GM12873 (cell line): Measurements from ENCODE around the gene KCTD8.

Experiments
- CTCF ChIP-seq: IDR thresholded peaks from 2 replicates; pipeline ENCODE4 v1.5.1; 2012; ENCODE audit warnings: low read depth, mild to moderate bottlenecking, moderate library complexity, low read length, control low read depth; ENCODE audit not compliant: insufficient read depth; ENCODE audit errors: missing control alignments

The KCTD8 gene

GRCh38 chr4:44237643-44238042 is 211.0 kb downstream of the KCTD8 start:
- no peak for TF ChIP-seq CTCF

- no peak for TF ChIP-seq CTCF
Measured at GRCh38 chr4:44235897-44236296, 212.7 kb downstream of the KCTD8 start.

GRCh38 chr4:44232262-44232661 is 216.3 kb downstream of the KCTD8 start:
- no peak for TF ChIP-seq CTCF

DNA sequence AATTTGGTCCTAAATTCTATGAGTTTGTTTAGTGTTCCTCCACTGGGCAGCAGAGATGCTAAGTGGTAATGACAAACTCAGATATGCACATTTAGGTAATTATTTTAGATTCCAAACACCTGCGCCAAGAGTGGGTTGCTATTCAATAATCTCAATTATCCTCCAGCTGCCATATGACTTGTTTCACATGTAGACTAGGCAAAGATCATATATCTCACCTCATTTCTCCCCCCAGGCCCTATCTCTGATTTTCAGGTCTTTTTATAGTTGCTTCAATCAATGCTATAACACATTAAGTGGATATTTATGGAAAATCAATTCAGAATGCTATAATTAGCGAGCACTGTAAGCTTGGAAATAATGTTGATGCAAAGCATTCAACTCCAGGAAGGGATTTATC is 217.6 kb downstream of the KCTD8 start:
- TF ChIP-seq CTCF = no peak

DNA sequence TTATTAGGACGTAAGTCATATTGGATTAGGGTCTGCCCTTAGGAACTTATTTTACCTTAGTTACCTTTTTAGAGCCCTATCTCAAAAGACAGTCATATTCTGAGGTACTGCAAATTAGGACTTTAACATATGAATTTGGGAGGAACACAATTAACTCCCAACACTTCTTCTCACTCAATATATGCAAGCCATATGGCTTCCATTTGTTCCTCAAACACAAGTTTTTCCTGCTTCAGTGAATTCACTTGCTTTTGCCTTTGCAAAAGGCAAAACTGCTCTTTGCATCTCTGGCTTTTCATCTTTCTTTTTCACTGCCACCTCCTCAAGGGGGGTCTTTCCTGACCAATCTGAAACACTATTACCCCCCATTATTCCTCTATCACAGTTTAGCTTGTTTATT is 220.3 kb downstream of the KCTD8 start:
- TF ChIP-seq CTCF = no peak

- no peak for TF ChIP-seq CTCF
Measured at GRCh38 chr4:44221407-44221806, 227.2 kb downstream of the KCTD8 start.

- peak; percentile 7 for TF ChIP-seq CTCF
Measured at GRCh38 chr4:44210750-44211149, 237.9 kb downstream of the KCTD8 start.
